ENCODE measurements around the gene TECTA.

GRCh38 chr11:121063728-121064127, 37.3 kb upstream of the TECTA start:
- TF ChIP-seq CTCF (IDR thresholded peaks at IDR 0.05; ENCODE audit: poor library complexity, severe bottlenecking) (peak; percentile 34), EZH2 (IDR thresholded peaks at IDR 0.05; ENCODE audit: borderline replicate concordance, insufficient read depth, low read length, poor library complexity, severe bottlenecking) (no peak)
